K562 (cell line): ENCODE data around the gene ODF4. TPM values are rescaled to one million over a fixed set of nuclear protein-coding genes. Genes with fewer than 3 reads are reported as not detected.
A peak's percentile ranks its signal among the peaks of the same experiment; 100 is the strongest.

Source experiments
- ATAC-seq: fragments of 200-7000 bp; cut with Tn5 transposase; 3 replicates; pipeline ENCODE4 v1.9.1; 2020; ENCODE audit warnings: moderate library complexity
- BruUV-seq: library from RNA; stranded (reverse); fragments of 400-500 nt; replicated peaks from 2 replicates; lab custom pipeline; 2021; lab: Mats Ljungman, UMichigan
- CTCF ChIA-PET: fragments of 300-600 bp; formaldehyde crosslinking; extraction: SDS; loops from one replicate; lab custom pipeline; 2021; ENCODE audit warnings: low intra/inter-chr PET ratio; lab: Yijun Ruan, JAX
- POLR2A ChIA-PET: fragments of 300-600, 350-650 bp; sonication (Branson Sonifier 250); formaldehyde crosslinking; extraction: SDS; loops from one replicate; lab custom pipeline; 2021; ENCODE audit warnings: antibody characterized with exemption, inconsistent platforms; lab: Yijun Ruan, JAX
- DNase-seq, 4 experiments: peaks; one replicate each; pipeline versions ENCODE4 v3.0.0 to v3.0.0-alpha.2; 2011 to 2018; ENCODE audit warnings: low spot score in 3 of 4, mixed read lengths in 3 of 4; ENCODE audit errors: extremely low read depth in 1 of 4
- FAIRE-seq: peaks from 2 replicates; lab custom pipeline; 2011; peaks lifted over from hg19 to GRCh38; lab: Jason Lieb, UNC
- H2AFZ ChIP-seq: 2 replicates; pipeline ENCODE4 v1.6.0; 2011; ENCODE audit warnings: low read depth, low read length, control low read depth, inconsistent platforms
- H3K27ac ChIP-seq: fragments of 200-600 bp; 3 replicates; pipeline ENCODE4 v1.8.0; 2011; ENCODE audit warnings: low read depth, mild to moderate bottlenecking, control low read depth, inconsistent platforms, low read length, moderate library complexity, mixed read lengths; ENCODE audit errors: extremely low read depth
- H3K27me3 ChIP-seq, 2 experiments: fragments of 300-600 bp in 1 of 2; 2 replicates in 1 of 2; 3 replicates in 1 of 2; pipeline versions ENCODE4 v1.6.0 to v1.8.0; 2011; ENCODE audit warnings: inconsistent platforms in 2 of 2, low read length in 2 of 2, mild to moderate bottlenecking in 1 of 2, mixed read lengths in 1 of 2, moderate library complexity in 1 of 2; ENCODE audit not compliant: control insufficient read depth in 2 of 2, insufficient read depth in 2 of 2
- H3K36me3 ChIP-seq: fragments of 300-600 bp; 3 replicates; pipeline ENCODE4 v1.8.0; 2011; ENCODE audit warnings: mild to moderate bottlenecking, low read length, inconsistent platforms; ENCODE audit not compliant: control insufficient read depth, insufficient read depth
- H3K4me1 ChIP-seq, 2 experiments: fragments of 200-600 bp in 1 of 2; replicated peaks in 1 of 2; 2 replicates in 1 of 2; 3 replicates in 1 of 2; pipeline versions ENCODE4 v1.5.1 to v1.8.0; 2011; ENCODE audit warnings: inconsistent platforms in 2 of 2, low read length in 2 of 2, mild to moderate bottlenecking in 1 of 2, mixed read lengths in 1 of 2, moderate library complexity in 1 of 2; ENCODE audit not compliant: control insufficient read depth in 2 of 2, insufficient read depth in 2 of 2
- H3K4me2 ChIP-seq: 2 replicates; pipeline ENCODE4 v1.6.1; 2011; ENCODE audit warnings: low read length, control low read depth, inconsistent platforms, mixed read lengths; ENCODE audit not compliant: insufficient read depth
- H3K4me3 ChIP-seq: fragments of 200-600 bp; sonication (generic), shearing (Covaris generic); 2 replicates; pipeline ENCODE4 v1.5.1; 2016; ENCODE audit warnings: control low read depth, inconsistent platforms
- H3K79me2 ChIP-seq: fragments of 200-600 bp; 3 replicates; pipeline ENCODE4 v1.8.0; 2011; ENCODE audit warnings: low read length, inconsistent platforms; ENCODE audit not compliant: control insufficient read depth, insufficient read depth
- H3K9ac ChIP-seq, 2 experiments: 2 replicates each; pipeline versions ENCODE4 v1.6.0 to v1.6.1; 2011; ENCODE audit warnings: low read depth in 2 of 2, low read length in 2 of 2, control low read depth in 1 of 2, inconsistent platforms in 1 of 2, mild to moderate bottlenecking in 1 of 2, mixed read lengths in 1 of 2; ENCODE audit not compliant: insufficient read depth in 1 of 2
- H3K9me1 ChIP-seq: one replicate; pipeline ENCODE4 v1.6.0; 2011; ENCODE audit warnings: inconsistent platforms, mild to moderate bottlenecking, low read length, moderate library complexity; ENCODE audit not compliant: control insufficient read depth, insufficient read depth
- H3K9me3 ChIP-seq: replicated peaks from 2 replicates; pipeline ENCODE4 v1.5.1; 2011; ENCODE audit warnings: low read depth, low read length, inconsistent platforms; ENCODE audit not compliant: control insufficient read depth, insufficient read depth
- H4K20me1 ChIP-seq: replicated peaks from 2 replicates; pipeline ENCODE4 v1.6.1; 2011; ENCODE audit warnings: low read length, inconsistent platforms, mixed read lengths; ENCODE audit not compliant: control insufficient read depth, insufficient read depth
- BCOR ChIP-seq: fragments of 450-650 bp; IDR thresholded peaks from 2 replicates; pipeline ENCODE4 v1.6.1; 2016
- BRD4 ChIP-seq: fragments of 200-600 bp; sonication (generic); IDR thresholded peaks from 2 replicates; pipeline ENCODE4 v1.6.1; 2017; ENCODE audit warnings: inconsistent platforms
- ESRRA ChIP-seq: fragments of 450-650 bp; IDR thresholded peaks from 2 replicates; pipeline ENCODE4 v1.6.1; 2014; ENCODE audit warnings: low read depth, mild to moderate bottlenecking, moderate library complexity, borderline replicate concordance
- ESRRB ChIP-seq: fragments of 250-450 bp; sonication (Bioruptor Pico); IDR thresholded peaks from 2 replicates; pipeline ENCODE4 v1.5.0; 2020; ENCODE audit warnings: mild to moderate bottlenecking, moderate library complexity, borderline replicate concordance
- POLR2AphosphoS2 ChIP-seq: IDR thresholded peaks from 2 replicates; pipeline ENCODE4 v1.6.1; 2012; ENCODE audit warnings: low read length, improper control_type of control experiment
- RBM25 ChIP-seq: fragments of 200-400 bp; formaldehyde crosslinking; IDR thresholded peaks from 2 replicates; pipeline ENCODE4 v1.6.1; 2018; ENCODE audit warnings: low read length, low read depth, moderate library complexity; ENCODE audit not compliant: severe bottlenecking
- THRA ChIP-seq: fragments of 450-650 bp; IDR thresholded peaks from 2 replicates; pipeline ENCODE4 v1.6.1; 2017; ENCODE audit warnings: mild to moderate bottlenecking, moderate library complexity
- ZC3H8 ChIP-seq: fragments of 450-650 bp; IDR thresholded peaks from 2 replicates; pipeline ENCODE4 v1.6.1; 2017
- WGBS: fragments of 100-300 bp; shearing (Covaris generic); methylation state at CpG from one replicate; pipeline ENCODE4 v1.1.6; 2016; ENCODE audit warnings: low coverage, mixed read lengths; ENCODE audit not compliant: insufficient coverage; ENCODE audit errors: missing lambda C conversion rate; 5-methylcytosine and 5-hydroxymethylcytosine counted together
- in situ Hi-C: fragments of 300-500 bp; cut with MboI; formaldehyde crosslinking; loops from 4 replicates; pipeline ENCODE4 v1.15.0; 2018; ENCODE audit warnings: inconsistent platforms, mixed read lengths
- intact Hi-C: fragments of 100-400 bp; cut with micrococcal nuclease; formaldehyde crosslinking; loops from 2 replicates; pipeline ENCODE4 v1.14.2; 2022
- polyA plus RNA-seq, 8 experiments: library from polyadenylated mRNA; depleted of rRNA in 4 of 8; stranded (reverse) in 5 of 8; unstranded in 3 of 8; fragments of >200 nt; fragmentation: Nextera tagmentation in 2 of 8; fragmentation: Illumina TruSeq in 1 of 8; extraction: Ambion mirVana in 2 of 8; extraction: Trizol in 1 of 8; gene quantifications; 2 replicates each; pipeline versions ENCODE4 v1.2.1 to v1.2.3, GENCODE V29; 2011 to 2014; ENCODE audit warnings: inconsistent platforms in 1 of 8, missing spikeins in 1 of 8
- total RNA-seq, 7 experiments: library from RNA; depleted of rRNA in 6 of 7; stranded (reverse); fragments of >200 nt in 6 of 7; fragmentation: Illumina TruSeq in 2 of 7; extraction: Trizol in 2 of 7; gene quantifications; 2 replicates each; pipeline versions ENCODE4 v1.2.1 to v1.2.3, GENCODE V29; 2011 to 2021; ENCODE audit warnings: low replicate concordance in 1 of 7
- TF ChIP-seq, protein P1 (sequence below): fragments of 250-450 bp; sonication (Bioruptor Pico); IDR thresholded peaks from 2 replicates; pipeline ENCODE4 v1.6.1; 2021; ENCODE audit warnings: mild to moderate bottlenecking
- TF ChIP-seq, protein P2 (sequence below): fragments of 250-450 bp; sonication (Bioruptor Pico); IDR thresholded peaks from 2 replicates; pipeline ENCODE4 v1.5.0; 2021; ENCODE audit warnings: mild to moderate bottlenecking, borderline replicate concordance
- TF ChIP-seq, protein P3 (sequence below), 2 experiments: IDR thresholded peaks; 2 replicates each; pipeline ENCODE4 v1.6.1; 2011; ENCODE audit warnings: borderline replicate concordance in 1 of 2, control low read depth in 1 of 2, low read depth in 1 of 2, low read length in 1 of 2, mild to moderate bottlenecking in 1 of 2, mixed read lengths in 1 of 2, moderate library complexity in 1 of 2; ENCODE audit not compliant: insufficient read depth in 1 of 2, insufficient read length in 1 of 2, poor library complexity in 1 of 2, severe bottlenecking in 1 of 2; ENCODE audit errors: extremely low read depth in 1 of 2

Gene ODF4
- total and polyA plus RNA-seq, 9 of the 15 experiments (the other 6 are each of a cell fraction or from before 2014, with no cell fraction given) = not detected

GRCh38 chr17:8318010-8318935 lies 21.4 kb upstream of the ODF4 start:
- in situ Hi-C loops = no loop called here
- Histone ChIP-seq H4K20me1 (no peaks in the 10 kb centered on the region; the same call in 1 of the 2 replicates), H3K79me2 (no peaks in the 10 kb centered on the region), H3K27ac (no peak overlapping the region), H2AFZ (no peak overlapping the region), H3K4me2 (no peak overlapping the region), H3K9me1 (no peaks in the 10 kb centered on the region), H3K9ac (peak overlapping the region in 1 of 2 experiments; percentile 52; a peak in 1 of 4 replicates), H3K9me3 (no peaks in the 10 kb centered on the region), H3K4me3 (no peak overlapping the region), H3K4me1 (peaks cover 0 to 25% of the 10 kb centered on the region in 2 experiments; a peak in 2 of 5 replicates), H3K27me3 (peaks cover 16 to 25% of the 10 kb centered on the region in 2 experiments; a peak in 4 of 5 replicates), H3K36me3 (no peaks in the 10 kb centered on the region)
- POLR2A ChIA-PET = interaction anchor here (1.1 to 1.3 kb wide), 3 partner anchors 8 to 17 kb away, joined by 3 to 4 read pairs (median 3); no protein-coding TSS in a partner anchor
- intact Hi-C loops = loop anchor here (5.0 kb wide), 1 partner anchor 59 kb away; the partner anchor contains the start of gene KRABD2
- DNase-seq = no peak
- BruUV-seq = no TSS peak
- no peak for FAIRE-seq
- no peak for TF ChIP-seq BRD4
- TF ChIP-seq, protein P1, sequence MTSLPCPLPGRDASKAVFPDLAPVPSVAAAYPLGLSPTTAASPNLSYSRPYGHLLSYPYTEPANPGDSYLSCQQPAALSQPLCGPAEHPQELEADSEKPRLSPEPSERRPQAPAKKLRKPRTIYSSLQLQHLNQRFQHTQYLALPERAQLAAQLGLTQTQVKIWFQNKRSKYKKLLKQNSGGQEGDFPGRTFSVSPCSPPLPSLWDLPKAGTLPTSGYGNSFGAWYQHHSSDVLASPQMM = no peak
- no peak for TF ChIP-seq THRA
- TF ChIP-seq ESRRA = no peak
- TF ChIP-seq, protein P2, sequence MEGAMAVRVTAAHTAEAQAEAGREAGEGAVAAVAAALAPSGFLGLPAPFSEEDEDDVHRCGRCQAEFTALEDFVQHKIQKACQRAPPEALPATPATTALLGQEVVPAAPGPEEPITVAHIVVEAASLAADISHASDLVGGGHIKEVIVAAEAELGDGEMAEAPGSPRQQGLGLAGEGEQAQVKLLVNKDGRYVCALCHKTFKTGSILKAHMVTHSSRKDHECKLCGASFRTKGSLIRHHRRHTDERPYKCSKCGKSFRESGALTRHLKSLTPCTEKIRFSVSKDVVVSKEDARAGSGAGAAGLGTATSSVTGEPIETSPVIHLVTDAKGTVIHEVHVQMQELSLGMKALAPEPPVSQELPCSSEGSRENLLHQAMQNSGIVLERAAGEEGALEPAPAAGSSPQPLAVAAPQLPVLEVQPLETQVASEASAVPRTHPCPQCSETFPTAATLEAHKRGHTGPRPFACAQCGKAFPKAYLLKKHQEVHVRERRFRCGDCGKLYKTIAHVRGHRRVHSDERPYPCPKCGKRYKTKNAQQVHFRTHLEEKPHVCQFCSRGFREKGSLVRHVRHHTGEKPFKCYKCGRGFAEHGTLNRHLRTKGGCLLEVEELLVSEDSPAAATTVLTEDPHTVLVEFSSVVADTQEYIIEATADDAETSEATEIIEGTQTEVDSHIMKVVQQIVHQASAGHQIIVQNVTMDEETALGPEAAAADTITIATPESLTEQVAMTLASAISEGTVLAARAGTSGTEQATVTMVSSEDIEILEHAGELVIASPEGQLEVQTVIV = no peak
- TF ChIP-seq, protein P3, sequence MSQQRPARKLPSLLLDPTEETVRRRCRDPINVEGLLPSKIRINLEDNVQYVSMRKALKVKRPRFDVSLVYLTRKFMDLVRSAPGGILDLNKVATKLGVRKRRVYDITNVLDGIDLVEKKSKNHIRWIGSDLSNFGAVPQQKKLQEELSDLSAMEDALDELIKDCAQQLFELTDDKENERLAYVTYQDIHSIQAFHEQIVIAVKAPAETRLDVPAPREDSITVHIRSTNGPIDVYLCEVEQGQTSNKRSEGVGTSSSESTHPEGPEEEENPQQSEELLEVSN (IDR thresholded peaks at IDR 0.05; ENCODE audit: borderline replicate concordance in 1 of 2, extremely low read depth in 1 of 2, insufficient read depth in 1 of 2, insufficient read length in 1 of 2, low read depth in 1 of 2, low read length in 1 of 2, poor library complexity in 1 of 2, severe bottlenecking in 1 of 2) = no peak
- TF ChIP-seq POLR2AphosphoS2 = no peak
- no peak for TF ChIP-seq ZC3H8
- peak; percentile 57 for TF ChIP-seq BCOR
- no peak for TF ChIP-seq ESRRB (CRISPR knock-in tag)
- peak; percentile 70 for TF ChIP-seq RBM25
- no peak for ATAC-seq
- 33% methylated on average over 12 of the region's 24 CpGs for WGBS
- CTCF ChIA-PET = no interaction called here
